K562 (cell line): Measurements from ENCODE around the gene APC. TPM values are rescaled to one million over a fixed set of nuclear protein-coding genes. Genes with fewer than 3 reads are reported as not detected.

ENCODE experiments used
- ATAC-seq: fragments of 200-7000 bp; cut with Tn5 transposase; 3 replicates; pipeline ENCODE4 v1.9.1; 2020; ENCODE audit warnings: moderate library complexity
- BruUV-seq: library from RNA; stranded (reverse); fragments of 400-500 nt; replicated peaks from 2 replicates; lab custom pipeline; 2021; lab: Mats Ljungman, UMichigan
- CTCF ChIA-PET: fragments of 300-600 bp; formaldehyde crosslinking; extraction: SDS; loops from one replicate; lab custom pipeline; 2021; ENCODE audit warnings: low intra/inter-chr PET ratio; lab: Yijun Ruan, JAX
- POLR2A ChIA-PET: fragments of 300-600, 350-650 bp; sonication (Branson Sonifier 250); formaldehyde crosslinking; extraction: SDS; loops from one replicate; lab custom pipeline; 2021; ENCODE audit warnings: antibody characterized with exemption, inconsistent platforms; lab: Yijun Ruan, JAX
- DNase-seq, 4 experiments: peaks; one replicate each; pipeline versions ENCODE4 v3.0.0 to v3.0.0-alpha.2; 2011 to 2018; ENCODE audit warnings: low spot score in 3 of 4, mixed read lengths in 3 of 4; ENCODE audit errors: extremely low read depth in 1 of 4
- FAIRE-seq: peaks from 2 replicates; lab custom pipeline; 2011; peaks lifted over from hg19 to GRCh38; lab: Jason Lieb, UNC
- H2AFZ ChIP-seq: 2 replicates; pipeline ENCODE4 v1.6.0; 2011; ENCODE audit warnings: low read depth, low read length, control low read depth, inconsistent platforms
- H3K27ac ChIP-seq: fragments of 200-600 bp; 3 replicates; pipeline ENCODE4 v1.8.0; 2011; ENCODE audit warnings: low read depth, mild to moderate bottlenecking, control low read depth, inconsistent platforms, low read length, moderate library complexity, mixed read lengths; ENCODE audit errors: extremely low read depth
- H3K27me3 ChIP-seq, 2 experiments: fragments of 300-600 bp in 1 of 2; 2 replicates in 1 of 2; 3 replicates in 1 of 2; pipeline versions ENCODE4 v1.6.0 to v1.8.0; 2011; ENCODE audit warnings: inconsistent platforms in 2 of 2, low read length in 2 of 2, mild to moderate bottlenecking in 1 of 2, mixed read lengths in 1 of 2, moderate library complexity in 1 of 2; ENCODE audit not compliant: control insufficient read depth in 2 of 2, insufficient read depth in 2 of 2
- H3K36me3 ChIP-seq: fragments of 300-600 bp; 3 replicates; pipeline ENCODE4 v1.8.0; 2011; ENCODE audit warnings: mild to moderate bottlenecking, low read length, inconsistent platforms; ENCODE audit not compliant: control insufficient read depth, insufficient read depth
- H3K4me1 ChIP-seq, 2 experiments: fragments of 200-600 bp in 1 of 2; replicated peaks in 1 of 2; 2 replicates in 1 of 2; 3 replicates in 1 of 2; pipeline versions ENCODE4 v1.5.1 to v1.8.0; 2011; ENCODE audit warnings: inconsistent platforms in 2 of 2, low read length in 2 of 2, mild to moderate bottlenecking in 1 of 2, mixed read lengths in 1 of 2, moderate library complexity in 1 of 2; ENCODE audit not compliant: control insufficient read depth in 2 of 2, insufficient read depth in 2 of 2
- H3K4me2 ChIP-seq: 2 replicates; pipeline ENCODE4 v1.6.1; 2011; ENCODE audit warnings: low read length, control low read depth, inconsistent platforms, mixed read lengths; ENCODE audit not compliant: insufficient read depth
- H3K4me3 ChIP-seq: fragments of 200-600 bp; sonication (generic), shearing (Covaris generic); 2 replicates; pipeline ENCODE4 v1.5.1; 2016; ENCODE audit warnings: control low read depth, inconsistent platforms
- H3K79me2 ChIP-seq: fragments of 200-600 bp; 3 replicates; pipeline ENCODE4 v1.8.0; 2011; ENCODE audit warnings: low read length, inconsistent platforms; ENCODE audit not compliant: control insufficient read depth, insufficient read depth
- H3K9ac ChIP-seq, 2 experiments: 2 replicates each; pipeline versions ENCODE4 v1.6.0 to v1.6.1; 2011; ENCODE audit warnings: low read depth in 2 of 2, low read length in 2 of 2, control low read depth in 1 of 2, inconsistent platforms in 1 of 2, mild to moderate bottlenecking in 1 of 2, mixed read lengths in 1 of 2; ENCODE audit not compliant: insufficient read depth in 1 of 2
- H3K9me1 ChIP-seq: one replicate; pipeline ENCODE4 v1.6.0; 2011; ENCODE audit warnings: inconsistent platforms, mild to moderate bottlenecking, low read length, moderate library complexity; ENCODE audit not compliant: control insufficient read depth, insufficient read depth
- H3K9me3 ChIP-seq: replicated peaks from 2 replicates; pipeline ENCODE4 v1.5.1; 2011; ENCODE audit warnings: low read depth, low read length, inconsistent platforms; ENCODE audit not compliant: control insufficient read depth, insufficient read depth
- H4K20me1 ChIP-seq: replicated peaks from 2 replicates; pipeline ENCODE4 v1.6.1; 2011; ENCODE audit warnings: low read length, inconsistent platforms, mixed read lengths; ENCODE audit not compliant: control insufficient read depth, insufficient read depth
- HOXB6 ChIP-seq: fragments of 250-450 bp; sonication (Bioruptor Pico); IDR thresholded peaks from 2 replicates; pipeline ENCODE4 v1.5.1; 2022; ENCODE audit warnings: mild to moderate bottlenecking, borderline replicate concordance
- IRF2 ChIP-seq: sonication (generic); formaldehyde crosslinking; IDR thresholded peaks from 2 replicates; pipeline ENCODE4 v1.8.1; 2022; ENCODE audit warnings: mild to moderate bottlenecking, missing genetic modification reagents
- POLR2G ChIP-seq: fragments of 200-400 bp; formaldehyde crosslinking; IDR thresholded peaks from 2 replicates; pipeline ENCODE4 v1.6.1; 2017; ENCODE audit warnings: low read depth, mild to moderate bottlenecking, antibody characterized with exemption, low read length, moderate library complexity
- ZNF584 ChIP-seq: fragments of 200-800 bp; sonication (Bioruptor generic); IDR thresholded peaks from 2 replicates; pipeline ENCODE4 v1.6.1; 2016; ENCODE audit warnings: low read depth, mild to moderate bottlenecking, missing genetic modification characterization, missing compliant biosample characterization
- WGBS: fragments of 100-300 bp; shearing (Covaris generic); methylation state at CpG from one replicate; pipeline ENCODE4 v1.1.6; 2016; ENCODE audit warnings: low coverage, mixed read lengths; ENCODE audit not compliant: insufficient coverage; ENCODE audit errors: missing lambda C conversion rate; 5-methylcytosine and 5-hydroxymethylcytosine counted together
- in situ Hi-C: fragments of 300-500 bp; cut with MboI; formaldehyde crosslinking; loops from 4 replicates; pipeline ENCODE4 v1.15.0; 2018; ENCODE audit warnings: inconsistent platforms, mixed read lengths
- intact Hi-C: fragments of 100-400 bp; cut with micrococcal nuclease; formaldehyde crosslinking; loops from 2 replicates; pipeline ENCODE4 v1.14.2; 2022
- polyA plus RNA-seq, 8 experiments: library from polyadenylated mRNA; depleted of rRNA in 4 of 8; stranded (reverse) in 5 of 8; unstranded in 3 of 8; fragments of >200 nt; fragmentation: Nextera tagmentation in 2 of 8; fragmentation: Illumina TruSeq in 1 of 8; extraction: Ambion mirVana in 2 of 8; extraction: Trizol in 1 of 8; gene quantifications; 2 replicates each; pipeline versions ENCODE4 v1.2.1 to v1.2.3, GENCODE V29; 2011 to 2014; ENCODE audit warnings: inconsistent platforms in 1 of 8, missing spikeins in 1 of 8
- total RNA-seq, 7 experiments: library from RNA; depleted of rRNA in 6 of 7; stranded (reverse); fragments of >200 nt in 6 of 7; fragmentation: Illumina TruSeq in 2 of 7; extraction: Trizol in 2 of 7; gene quantifications; 2 replicates each; pipeline versions ENCODE4 v1.2.1 to v1.2.3, GENCODE V29; 2011 to 2021; ENCODE audit warnings: low replicate concordance in 1 of 7
- TF ChIP-seq, protein P1 (sequence below): fragments of 250-450 bp; sonication (Bioruptor Pico); IDR thresholded peaks from 2 replicates; pipeline ENCODE4 v1.5.0; 2021

Gene APC
- total and polyA plus RNA-seq, 9 of the 15 experiments (the other 6 are each of a cell fraction or from before 2014, with no cell fraction given) = 5.7 to 29.5 (median 15.4) TPM

DNA sequence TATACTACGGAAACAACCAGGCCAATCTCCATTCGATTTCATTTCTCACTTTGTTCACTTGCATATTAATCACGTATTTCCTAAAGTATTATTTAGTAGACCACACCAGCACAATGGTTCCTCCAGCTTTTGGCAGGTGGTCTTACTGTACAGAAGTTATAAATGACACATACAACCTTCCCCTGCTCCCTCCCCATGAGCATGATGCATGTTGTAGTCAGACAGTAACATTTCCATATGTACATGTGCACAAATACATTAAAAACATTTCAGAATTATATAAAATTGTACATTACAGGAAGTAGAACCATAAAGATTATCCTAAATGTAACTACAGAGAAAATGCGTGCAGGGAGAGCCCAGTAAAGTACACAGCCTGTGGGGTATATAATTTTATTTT lies 140.4 kb downstream of the APC start:
- intact Hi-C loops (loop anchor here (5.0 kb wide), 1 partner anchor 39 kb away; no protein-coding TSS in a partner anchor), in situ Hi-C loops (no loop called here)
- H3K9me3 ChIP-seq = no peaks in the 10 kb centered on the region
- H3K27ac ChIP-seq = no peak overlapping the region
- WGBS = 77% methylated on average over 4 of the region's 4 CpGs
- POLR2A ChIA-PET = interaction anchor here (0.6 to 0.9 kb wide), 3 partner anchors 11 to 17 kb away, joined by 3 read pairs; partner anchors contain the start of gene SRP19
- no peaks in the 10 kb centered on the region for H3K9me1 ChIP-seq
- H3K4me1 ChIP-seq = peaks cover 0 to 16% of the 10 kb centered on the region in 2 experiments; a peak in 3 of 5 replicates
- H3K4me2 ChIP-seq = no peak overlapping the region
- no peak overlapping the region for H3K4me3 ChIP-seq
- no peak for TF ChIP-seq POLR2G
- no peak for TF ChIP-seq ZNF584
- no peak for TF ChIP-seq IRF2 (CRISPR knock-in tag)
- TF ChIP-seq HOXB6 (CRISPR knock-in tag) = no peak
- TF ChIP-seq, protein P1, sequence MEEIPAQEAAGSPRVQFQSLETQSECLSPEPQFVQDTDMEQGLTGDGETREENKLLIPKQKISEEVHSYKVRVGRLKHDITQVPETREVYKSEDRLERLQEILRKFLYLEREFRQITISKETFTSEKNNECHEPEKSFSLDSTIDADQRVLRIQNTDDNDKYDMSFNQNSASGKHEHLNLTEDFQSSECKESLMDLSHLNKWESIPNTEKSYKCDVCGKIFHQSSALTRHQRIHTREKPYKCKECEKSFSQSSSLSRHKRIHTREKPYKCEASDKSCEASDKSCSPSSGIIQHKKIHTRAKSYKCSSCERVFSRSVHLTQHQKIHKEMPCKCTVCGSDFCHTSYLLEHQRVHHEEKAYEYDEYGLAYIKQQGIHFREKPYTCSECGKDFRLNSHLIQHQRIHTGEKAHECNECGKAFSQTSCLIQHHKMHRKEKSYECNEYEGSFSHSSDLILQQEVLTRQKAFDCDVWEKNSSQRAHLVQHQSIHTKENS = no peak
- ATAC-seq = no peak
- H2AFZ ChIP-seq = no peak overlapping the region
- no peak for DNase-seq
- H3K9ac ChIP-seq = no peak overlapping the region
- H3K27me3 ChIP-seq = no peaks in the 10 kb centered on the region
- CTCF ChIA-PET = no interaction called here
- no peak for FAIRE-seq
- H4K20me1 ChIP-seq = peaks cover 5% of the 10 kb centered on the region
- BruUV-seq = TSS peak; percentile 58
- H3K36me3 ChIP-seq = peaks cover 69% of the 10 kb centered on the region
- peaks cover 3% of the 10 kb centered on the region; the same call in 1 of the 3 replicates for H3K79me2 ChIP-seq
